K562 (cell line): ENCODE data around the gene MIEF1. TPM values are rescaled to one million over a fixed set of nuclear protein-coding genes. Genes with fewer than 3 reads are reported as not detected.

Source experiments
- ADNP ChIP-seq: fragments of 200-800 bp; sonication (Bioruptor generic); IDR thresholded peaks from 2 replicates; pipeline ENCODE4 v1.6.1; 2016; ENCODE audit warnings: missing genetic modification characterization, missing compliant biosample characterization
- DACH1 ChIP-seq: fragments of 450-650 bp; IDR thresholded peaks from 2 replicates; pipeline ENCODE4 v1.6.1; 2018; ENCODE audit not compliant: partially characterized antibody
- E2F6 ChIP-seq, 2 experiments: IDR thresholded peaks; 2 replicates each; pipeline ENCODE4 v1.6.1; 2011; ENCODE audit warnings: borderline replicate concordance in 1 of 2, control low read depth in 1 of 2, low read depth in 1 of 2, low read length in 1 of 2, mild to moderate bottlenecking in 1 of 2, mixed read lengths in 1 of 2, moderate library complexity in 1 of 2; ENCODE audit not compliant: insufficient read depth in 1 of 2, insufficient read length in 1 of 2, poor library complexity in 1 of 2, severe bottlenecking in 1 of 2; ENCODE audit errors: extremely low read depth in 1 of 2
- FOS ChIP-seq: IDR thresholded peaks from 3 replicates; pipeline ENCODE4 v1.6.1; 2011; ENCODE audit not compliant: insufficient read length; ENCODE audit errors: extremely low read depth
- FOXA1 ChIP-seq: fragments of 450-650 bp; IDR thresholded peaks from 2 replicates; pipeline ENCODE4 v1.6.1; 2016; ENCODE audit warnings: mild to moderate bottlenecking, borderline replicate concordance
- HCFC1 ChIP-seq: IDR thresholded peaks from 2 replicates; pipeline ENCODE4 v1.6.1; 2012; ENCODE audit warnings: low read depth, low read length, improper control_type of control experiment
- KLF1 ChIP-seq: fragments of 450-650 bp; IDR thresholded peaks from 2 replicates; pipeline ENCODE4 v1.6.1; 2016; ENCODE audit warnings: missing genetic modification characterization, missing compliant biosample characterization
- MECOM ChIP-seq: fragments of 250-450 bp; sonication (Bioruptor Pico); IDR thresholded peaks from 2 replicates; pipeline ENCODE4 v1.8.0; 2022; ENCODE audit warnings: inconsistent platforms
- MIER1 ChIP-seq: fragments of 450-650 bp; IDR thresholded peaks from 2 replicates; pipeline ENCODE4 v1.6.1; 2016; ENCODE audit warnings: antibody characterized with exemption, mild to moderate bottlenecking, low read depth
- PHF21A ChIP-seq: fragments of 450-650 bp; IDR thresholded peaks from 2 replicates; pipeline ENCODE4 v1.6.1; 2017; ENCODE audit warnings: low read depth, borderline replicate concordance
- PTBP1 ChIP-seq: fragments of 200-400 bp; formaldehyde crosslinking; IDR thresholded peaks from 2 replicates; pipeline ENCODE4 v1.6.1; 2017; ENCODE audit warnings: low read depth, low read length
- PURB ChIP-seq: sonication (generic); formaldehyde crosslinking; IDR thresholded peaks from 2 replicates; pipeline ENCODE4 v1.9.0; 2021; ENCODE audit warnings: low read depth, mild to moderate bottlenecking, missing genetic modification reagents
- RB1 ChIP-seq: fragments of 450-650 bp; IDR thresholded peaks from 2 replicates; pipeline ENCODE4 v1.6.1; 2017; ENCODE audit warnings: low read depth, mild to moderate bottlenecking
- TEAD4 ChIP-seq, 2 experiments: sonication (generic) in 1 of 2; formaldehyde crosslinking in 1 of 2; IDR thresholded peaks; 2 replicates each; pipeline versions ENCODE4 v1.6.1 to v1.8.0; 2012 to 2022; ENCODE audit warnings: borderline replicate concordance in 1 of 2, inconsistent platforms in 1 of 2, low read length in 1 of 2, mild to moderate bottlenecking in 1 of 2, missing genetic modification reagents in 1 of 2
- TFAP4 ChIP-seq: sonication (generic); formaldehyde crosslinking; IDR thresholded peaks from 2 replicates; pipeline ENCODE4 v1.8.0; 2022; ENCODE audit warnings: missing genetic modification reagents, mild to moderate bottlenecking, moderate library complexity, borderline replicate concordance
- ZBED1 ChIP-seq: IDR thresholded peaks from 2 replicates; pipeline ENCODE4 v1.6.1; 2014
- ZNF12 ChIP-seq: sonication (generic); formaldehyde crosslinking; IDR thresholded peaks from 2 replicates; pipeline ENCODE4 v1.4.0; 2020; ENCODE audit warnings: mild to moderate bottlenecking, missing genetic modification reagents
- ZNF174 ChIP-seq: fragments of 250-450 bp; sonication (Bioruptor Pico); IDR thresholded peaks from 2 replicates; pipeline ENCODE4 v1.4.0; 2020; ENCODE audit warnings: mild to moderate bottlenecking
- ZNF668 ChIP-seq: fragments of 250-450 bp; sonication (Bioruptor Pico); IDR thresholded peaks from 2 replicates; pipeline ENCODE4 v1.8.0; 2022; ENCODE audit warnings: mild to moderate bottlenecking, inconsistent platforms
- ZNF766 ChIP-seq: fragments of 200-800 bp; sonication (Bioruptor generic); conservative IDR thresholded peaks from 2 replicates; pipeline ENCODE4 v1.6.1; 2016; ENCODE audit warnings: missing genetic modification characterization, missing compliant biosample characterization
- polyA plus RNA-seq, 8 experiments: library from polyadenylated mRNA; depleted of rRNA in 4 of 8; stranded (reverse) in 5 of 8; unstranded in 3 of 8; fragments of >200 nt; fragmentation: Nextera tagmentation in 2 of 8; fragmentation: Illumina TruSeq in 1 of 8; extraction: Ambion mirVana in 2 of 8; extraction: Trizol in 1 of 8; gene quantifications; 2 replicates each; pipeline versions ENCODE4 v1.2.1 to v1.2.3, GENCODE V29; 2011 to 2014; ENCODE audit warnings: inconsistent platforms in 1 of 8, missing spikeins in 1 of 8
- total RNA-seq, 7 experiments: library from RNA; depleted of rRNA in 6 of 7; stranded (reverse); fragments of >200 nt in 6 of 7; fragmentation: Illumina TruSeq in 2 of 7; extraction: Trizol in 2 of 7; gene quantifications; 2 replicates each; pipeline versions ENCODE4 v1.2.1 to v1.2.3, GENCODE V29; 2011 to 2021; ENCODE audit warnings: low replicate concordance in 1 of 7
- TF ChIP-seq, protein P1 (sequence below): IDR thresholded peaks from 2 replicates; pipeline ENCODE4 v1.6.1; 2016; ENCODE audit warnings: missing genetic modification characterization, missing compliant biosample characterization
- TF ChIP-seq, protein P2 (sequence below): fragments of 250-450 bp; sonication (Bioruptor Pico); IDR thresholded peaks from 2 replicates; pipeline ENCODE4 v1.5.0; 2021; ENCODE audit warnings: mild to moderate bottlenecking, borderline replicate concordance

MIEF1 gene
- total and polyA plus RNA-seq, 9 of the 15 experiments (the other 6 are each of a cell fraction or from before 2014, with no cell fraction given) = 10.9 to 51.8 (median 25.5) TPM

GRCh38 chr22:39472570-39473556, 29.2 kb upstream of the MIEF1 start (continued):
- peak; percentile 19 for TF ChIP-seq DACH1
- TF ChIP-seq MECOM = no peak
- TF ChIP-seq ZNF668 (CRISPR knock-in tag) = no peak
- TF ChIP-seq, protein P1, sequence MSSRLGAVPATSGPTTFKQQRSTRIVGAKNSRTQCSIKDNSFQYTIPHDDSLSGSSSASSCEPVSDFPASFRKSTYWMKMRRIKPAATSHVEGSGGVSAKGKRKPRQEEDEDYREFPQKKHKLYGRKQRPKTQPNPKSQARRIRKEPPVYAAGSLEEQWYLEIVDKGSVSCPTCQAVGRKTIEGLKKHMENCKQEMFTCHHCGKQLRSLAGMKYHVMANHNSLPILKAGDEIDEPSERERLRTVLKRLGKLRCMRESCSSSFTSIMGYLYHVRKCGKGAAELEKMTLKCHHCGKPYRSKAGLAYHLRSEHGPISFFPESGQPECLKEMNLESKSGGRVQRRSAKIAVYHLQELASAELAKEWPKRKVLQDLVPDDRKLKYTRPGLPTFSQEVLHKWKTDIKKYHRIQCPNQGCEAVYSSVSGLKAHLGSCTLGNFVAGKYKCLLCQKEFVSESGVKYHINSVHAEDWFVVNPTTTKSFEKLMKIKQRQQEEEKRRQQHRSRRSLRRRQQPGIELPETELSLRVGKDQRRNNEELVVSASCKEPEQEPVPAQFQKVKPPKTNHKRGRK (tag) = no peak
- TF ChIP-seq ADNP (tag) = no peak
- no peak for TF ChIP-seq PTBP1
- peak in 1 of 2 experiments; percentile 5 for TF ChIP-seq E2F6 (IDR thresholded peaks at IDR 0.05; ENCODE audit: borderline replicate concordance in 1 of 2, extremely low read depth in 1 of 2, insufficient read depth in 1 of 2, insufficient read length in 1 of 2, low read depth in 1 of 2, low read length in 1 of 2, poor library complexity in 1 of 2, severe bottlenecking in 1 of 2)
- peak; percentile 56 for TF ChIP-seq TEAD4 (IDR thresholded peaks at IDR 0.05; ENCODE audit: low read length)
- no peak for TF ChIP-seq TEAD4 (CRISPR knock-in tag; IDR thresholded peaks at IDR 0.05; ENCODE audit: borderline replicate concordance)
- TF ChIP-seq, protein P2, sequence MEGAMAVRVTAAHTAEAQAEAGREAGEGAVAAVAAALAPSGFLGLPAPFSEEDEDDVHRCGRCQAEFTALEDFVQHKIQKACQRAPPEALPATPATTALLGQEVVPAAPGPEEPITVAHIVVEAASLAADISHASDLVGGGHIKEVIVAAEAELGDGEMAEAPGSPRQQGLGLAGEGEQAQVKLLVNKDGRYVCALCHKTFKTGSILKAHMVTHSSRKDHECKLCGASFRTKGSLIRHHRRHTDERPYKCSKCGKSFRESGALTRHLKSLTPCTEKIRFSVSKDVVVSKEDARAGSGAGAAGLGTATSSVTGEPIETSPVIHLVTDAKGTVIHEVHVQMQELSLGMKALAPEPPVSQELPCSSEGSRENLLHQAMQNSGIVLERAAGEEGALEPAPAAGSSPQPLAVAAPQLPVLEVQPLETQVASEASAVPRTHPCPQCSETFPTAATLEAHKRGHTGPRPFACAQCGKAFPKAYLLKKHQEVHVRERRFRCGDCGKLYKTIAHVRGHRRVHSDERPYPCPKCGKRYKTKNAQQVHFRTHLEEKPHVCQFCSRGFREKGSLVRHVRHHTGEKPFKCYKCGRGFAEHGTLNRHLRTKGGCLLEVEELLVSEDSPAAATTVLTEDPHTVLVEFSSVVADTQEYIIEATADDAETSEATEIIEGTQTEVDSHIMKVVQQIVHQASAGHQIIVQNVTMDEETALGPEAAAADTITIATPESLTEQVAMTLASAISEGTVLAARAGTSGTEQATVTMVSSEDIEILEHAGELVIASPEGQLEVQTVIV = no peak
- peak; percentile 66 for TF ChIP-seq TFAP4 (CRISPR knock-in tag)
- no peak; the same call in 1 of the 2 replicates for TF ChIP-seq ZNF766
- TF ChIP-seq ZBED1 = 0 out of 2 replicates have a peak, but pooled peaks have one; percentile 53
- 0 out of 2 replicates have a peak, but pooled peaks have one; percentile 42 for TF ChIP-seq MIER1
- TF ChIP-seq KLF1 = peak; percentile 64
- TF ChIP-seq FOXA1 = no peak
- no peak for TF ChIP-seq PURB
- TF ChIP-seq ZNF12 (CRISPR knock-in tag) = no peak
- no peak for TF ChIP-seq RB1
- TF ChIP-seq FOS = no peak
- no peak for TF ChIP-seq ZNF174 (CRISPR knock-in tag)
- TF ChIP-seq PHF21A = no peak
- TF ChIP-seq HCFC1 = no peak
